GM12878 (cell line): Measurements from ENCODE around the gene CCDC83. TPM values are rescaled to one million over a fixed set of nuclear protein-coding genes. Genes with fewer than 3 reads are reported as not detected.

Source experiments
- ATAC-seq: fragments of 200-7000 bp; cut with Tn5 transposase; 3 replicates; pipeline ENCODE4 v1.9.1; 2020; ENCODE audit warnings: mild to moderate bottlenecking, moderate library complexity
- BruUV-seq: library from RNA; stranded (reverse); fragments of 400-500 nt; replicated peaks from 2 replicates; lab custom pipeline; 2021; lab: Mats Ljungman, UMichigan
- CTCF ChIA-PET: fragments of 300-600 bp; sonication (Branson Sonifier 250); formaldehyde crosslinking; extraction: SDS; loops from one replicate; lab custom pipeline; 2021; ENCODE audit warnings: inconsistent platforms; lab: Yijun Ruan, JAX
- POLR2A ChIA-PET: fragments of 350-600 bp; formaldehyde crosslinking; extraction: SDS; loops from one replicate; lab custom pipeline; 2021; ENCODE audit warnings: inconsistent platforms; lab: Charles Lee
- RAD21 ChIA-PET: fragments of 300-600 bp; sonication (Branson Sonifier 250); formaldehyde crosslinking; loops from one replicate; lab custom pipeline; 2023; ENCODE audit warnings: antibody characterized with exemption; ENCODE audit not compliant: unreplicated experiment; lab: Charles Lee
- SMC1A ChIA-PET: fragments of 300-600 bp; sonication (Branson Sonifier 250); formaldehyde crosslinking; loops from one replicate; lab custom pipeline; 2023; ENCODE audit not compliant: unreplicated experiment, uncharacterized antibody; lab: Charles Lee
- DNase-seq: peaks from one replicate; pipeline ENCODE4 v3.0.0-alpha.2; 2011; ENCODE audit warnings: low read depth, low spot score
- FAIRE-seq: peaks from 3 replicates; lab custom pipeline; 2011; peaks lifted over from hg19 to GRCh38; lab: Jason Lieb, UNC
- H2AFZ ChIP-seq: 2 replicates; pipeline ENCODE4 v1.6.0; 2011; ENCODE audit warnings: low read depth, low read length, control low read depth; ENCODE audit not compliant: control insufficient read depth
- H3K27ac ChIP-seq: 2 replicates; pipeline ENCODE4 v1.5.1; 2011; ENCODE audit warnings: control low read depth; ENCODE audit not compliant: control insufficient read depth, insufficient read depth
- H3K27me3 ChIP-seq, 2 experiments: replicated peaks in 1 of 2; 2 replicates each; pipeline versions ENCODE4 v1.6.0 to v1.6.1; 2011; ENCODE audit warnings: low read length in 1 of 2; ENCODE audit not compliant: control insufficient read depth in 2 of 2, insufficient read depth in 2 of 2
- H3K36me3 ChIP-seq, 2 experiments: 2 replicates each; pipeline ENCODE4 v1.5.1; 2011; ENCODE audit warnings: low read length in 1 of 2; ENCODE audit not compliant: control insufficient read depth in 2 of 2, insufficient read depth in 2 of 2
- H3K4me1 ChIP-seq: 2 replicates; pipeline ENCODE4 v1.6.1; 2011; ENCODE audit warnings: mild to moderate bottlenecking, low read length, moderate library complexity, mixed read lengths; ENCODE audit not compliant: control insufficient read depth, insufficient read depth
- H3K4me2 ChIP-seq: 2 replicates; pipeline ENCODE4 v1.6.0; 2011; ENCODE audit warnings: control low read depth; ENCODE audit not compliant: control insufficient read depth, insufficient read depth
- H3K4me3 ChIP-seq: fragments of 200-600 bp; sonication (generic); 2 replicates; pipeline ENCODE4 v1.5.1; 2016
- H3K79me2 ChIP-seq: 2 replicates; pipeline ENCODE4 v1.6.0; 2011; ENCODE audit warnings: low read length; ENCODE audit not compliant: control insufficient read depth, insufficient read depth
- H3K9ac ChIP-seq: 2 replicates; pipeline ENCODE4 v1.8.0; 2011; ENCODE audit warnings: low read length, control low read depth, mixed read lengths; ENCODE audit not compliant: control insufficient read depth, insufficient read depth
- H3K9me3 ChIP-seq: replicated peaks from 3 replicates; pipeline ENCODE4 v1.5.1; 2011; ENCODE audit warnings: mild to moderate bottlenecking, low read length; ENCODE audit not compliant: control insufficient read depth, insufficient read depth
- H4K20me1 ChIP-seq: 2 replicates; pipeline ENCODE4 v1.6.0; 2011; ENCODE audit not compliant: control insufficient read depth, insufficient read depth
- E4F1 ChIP-seq: fragments of 450-650 bp; IDR thresholded peaks from 2 replicates; pipeline ENCODE4 v1.6.1; 2018; ENCODE audit warnings: borderline replicate concordance, mild to moderate bottlenecking; ENCODE audit not compliant: partially characterized antibody
- EED ChIP-seq: sonication (generic); IDR thresholded peaks from 2 replicates; pipeline ENCODE4 v1.6.1; 2016; ENCODE audit warnings: antibody characterized with exemption, low read depth
- EGR1 ChIP-seq, 2 experiments: IDR thresholded peaks; 1 replicate in 1 of 2; 2 replicates in 1 of 2; pipeline ENCODE4 v1.6.1; 2011 to 2012; ENCODE audit warnings: low read depth in 2 of 2, low read length in 2 of 2, borderline replicate concordance in 1 of 2, mild to moderate bottlenecking in 1 of 2, moderate library complexity in 1 of 2
- NR2C1 ChIP-seq: fragments of 450-650 bp; IDR thresholded peaks from 2 replicates; pipeline ENCODE4 v1.6.1; 2017; ENCODE audit warnings: antibody characterized with exemption, mild to moderate bottlenecking, moderate library complexity
- SMARCA5 ChIP-seq: fragments of 450-650 bp; IDR thresholded peaks from 2 replicates; pipeline ENCODE4 v1.6.1; 2017; ENCODE audit warnings: mild to moderate bottlenecking
- SP1 ChIP-seq: IDR thresholded peaks from one replicate; pipeline ENCODE4 v1.6.1; 2011; ENCODE audit warnings: low read depth, low read length
- STAT3 ChIP-seq: IDR thresholded peaks from 2 replicates; pipeline ENCODE4 v1.6.1; 2011; ENCODE audit warnings: low read depth, low read length, improper control_type of control experiment
- TBL1XR1 ChIP-seq: IDR thresholded peaks from 2 replicates; pipeline ENCODE4 v1.6.1; 2012; ENCODE audit warnings: low read depth, low read length, improper control_type of control experiment
- ZNF687 ChIP-seq: fragments of 450-650 bp; IDR thresholded peaks from 2 replicates; pipeline ENCODE4 v1.6.1; 2017; ENCODE audit warnings: mild to moderate bottlenecking, moderate library complexity
- WGBS: methylation state at CpG from one replicate; pipeline ENCODE4 v1.1.6; 2016; ENCODE audit warnings: low lambda C conversion rate; ENCODE audit not compliant: insufficient replicate concordance, insufficient coverage; ENCODE audit errors: missing lambda C conversion rate; 5-methylcytosine and 5-hydroxymethylcytosine counted together
- in situ Hi-C: fragments of 300-500 bp; cut with MboI; formaldehyde crosslinking; loops from 9 replicates; pipeline ENCODE4 v1.14.3; 2018; ENCODE audit warnings: mixed read lengths
- intact Hi-C: fragments of 100-400 bp; cut with micrococcal nuclease; formaldehyde crosslinking; loops from one replicate; pipeline ENCODE4 v1.14.2; 2022; ENCODE audit not compliant: unreplicated experiment
- polyA plus RNA-seq, 11 experiments: library from polyadenylated mRNA; depleted of rRNA in 4 of 11; unstranded in 6 of 11; stranded (reverse) in 5 of 11; fragments of >200 nt; fragmentation: Nextera tagmentation in 4 of 11; fragmentation: Illumina TruSeq in 1 of 11; extraction: Ambion mirVana in 4 of 11; extraction: Trizol in 1 of 11; gene quantifications; 1 replicate in 1 of 11; 2 replicates in 10 of 11; pipeline versions ENCODE4 v1.2.1 to v1.2.3, GENCODE V29; 2011 to 2016; ENCODE audit warnings: inconsistent platforms in 2 of 11, missing spikeins in 2 of 11, low read depth in 1 of 11
- total RNA-seq, 4 experiments: library from RNA; depleted of rRNA in 3 of 4; stranded (reverse); fragments of >200 nt in 3 of 4; fragmentation: Illumina TruSeq in 1 of 4; extraction: Trizol in 1 of 4; gene quantifications; 2 replicates each; pipeline versions ENCODE4 v1.2.1 to v1.2.3, GENCODE V29; 2013 to 2021
- TF ChIP-seq, protein P1 (sequence below): fragments of 450-650 bp; IDR thresholded peaks from 2 replicates; pipeline ENCODE4 v1.6.1; 2016; ENCODE audit warnings: mild to moderate bottlenecking, moderate library complexity, borderline replicate concordance

CCDC83 gene
- total and polyA plus RNA-seq, 10 of the 15 experiments (the other 5 are each of a cell fraction or from before 2014, with no cell fraction given), result not detected

DNA sequence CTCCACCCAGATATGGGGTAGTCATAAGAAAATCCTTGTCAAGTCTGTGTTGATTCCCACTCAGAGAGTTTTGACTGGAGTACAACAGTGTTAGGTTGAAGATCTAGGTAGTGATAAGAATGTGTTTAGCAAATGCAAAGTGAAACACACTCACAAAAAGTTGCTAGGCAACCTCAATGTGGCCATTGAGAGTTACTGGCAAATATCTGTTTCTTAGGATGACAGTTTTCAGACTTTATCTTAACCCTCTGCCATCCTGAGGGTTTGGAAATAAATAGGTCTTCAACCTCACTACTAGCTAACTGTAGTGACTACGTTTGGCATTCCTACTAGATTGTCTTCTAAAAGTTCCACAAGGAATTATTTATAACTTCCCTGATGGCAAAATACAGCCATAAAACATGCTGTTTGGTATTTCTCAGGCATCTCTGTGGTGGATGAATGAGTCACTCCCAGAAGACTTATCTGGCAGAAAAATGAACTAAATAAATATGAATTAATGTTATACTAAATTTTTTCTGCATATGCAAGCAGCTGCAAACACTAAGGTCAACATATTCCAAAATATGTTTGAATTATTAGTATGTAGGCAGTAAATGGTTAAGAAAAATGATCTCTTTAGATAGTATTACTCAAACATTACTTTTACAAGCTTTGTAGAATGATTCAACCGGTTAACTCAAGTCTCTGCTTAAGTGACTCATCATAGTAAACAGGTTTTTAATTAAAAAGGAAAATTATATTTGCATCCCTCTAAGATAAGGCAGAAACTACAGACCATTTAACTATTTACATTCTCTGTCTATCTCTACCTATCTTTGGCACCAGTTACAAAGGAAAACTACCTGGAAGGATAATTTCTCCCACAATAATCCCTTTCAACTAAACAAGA, 27.2 kb upstream of the CCDC83 start (continued):
- TF ChIP-seq E4F1, result no peak
- no peak for TF ChIP-seq SMARCA5
- TF ChIP-seq ZNF687, result no peak

GRCh38 chr11:85828640-85828978, 26.6 kb upstream of the CCDC83 start:
- H3K9ac ChIP-seq, result no peak overlapping the region
- BruUV-seq, result no TSS peak
- ChIA-PET POLR2A (interaction anchor here (0.6 kb wide), 1 partner anchor 52 kb away, joined by 3 read pairs; no protein-coding TSS in a partner anchor), RAD21 (no interaction called here), SMC1A (no interaction called here)
- no peak overlapping the region for H3K4me3 ChIP-seq
- H3K4me2 ChIP-seq, result no peak overlapping the region
- ATAC-seq, result no peak
- H3K79me2 ChIP-seq, result no peaks in the 10 kb centered on the region
- in situ Hi-C loops, result loop anchor here (10.0 kb wide), 1 partner anchor 234 kb away; no protein-coding TSS in a partner anchor
- no peaks in the 10 kb centered on the region for H3K9me3 ChIP-seq
- no peak overlapping the region for H3K27ac ChIP-seq
- no peaks in the 10 kb centered on the region for H3K36me3 ChIP-seq
- no peak for DNase-seq
- TF ChIP-seq SP1, result no peak
- TF ChIP-seq, protein P1, sequence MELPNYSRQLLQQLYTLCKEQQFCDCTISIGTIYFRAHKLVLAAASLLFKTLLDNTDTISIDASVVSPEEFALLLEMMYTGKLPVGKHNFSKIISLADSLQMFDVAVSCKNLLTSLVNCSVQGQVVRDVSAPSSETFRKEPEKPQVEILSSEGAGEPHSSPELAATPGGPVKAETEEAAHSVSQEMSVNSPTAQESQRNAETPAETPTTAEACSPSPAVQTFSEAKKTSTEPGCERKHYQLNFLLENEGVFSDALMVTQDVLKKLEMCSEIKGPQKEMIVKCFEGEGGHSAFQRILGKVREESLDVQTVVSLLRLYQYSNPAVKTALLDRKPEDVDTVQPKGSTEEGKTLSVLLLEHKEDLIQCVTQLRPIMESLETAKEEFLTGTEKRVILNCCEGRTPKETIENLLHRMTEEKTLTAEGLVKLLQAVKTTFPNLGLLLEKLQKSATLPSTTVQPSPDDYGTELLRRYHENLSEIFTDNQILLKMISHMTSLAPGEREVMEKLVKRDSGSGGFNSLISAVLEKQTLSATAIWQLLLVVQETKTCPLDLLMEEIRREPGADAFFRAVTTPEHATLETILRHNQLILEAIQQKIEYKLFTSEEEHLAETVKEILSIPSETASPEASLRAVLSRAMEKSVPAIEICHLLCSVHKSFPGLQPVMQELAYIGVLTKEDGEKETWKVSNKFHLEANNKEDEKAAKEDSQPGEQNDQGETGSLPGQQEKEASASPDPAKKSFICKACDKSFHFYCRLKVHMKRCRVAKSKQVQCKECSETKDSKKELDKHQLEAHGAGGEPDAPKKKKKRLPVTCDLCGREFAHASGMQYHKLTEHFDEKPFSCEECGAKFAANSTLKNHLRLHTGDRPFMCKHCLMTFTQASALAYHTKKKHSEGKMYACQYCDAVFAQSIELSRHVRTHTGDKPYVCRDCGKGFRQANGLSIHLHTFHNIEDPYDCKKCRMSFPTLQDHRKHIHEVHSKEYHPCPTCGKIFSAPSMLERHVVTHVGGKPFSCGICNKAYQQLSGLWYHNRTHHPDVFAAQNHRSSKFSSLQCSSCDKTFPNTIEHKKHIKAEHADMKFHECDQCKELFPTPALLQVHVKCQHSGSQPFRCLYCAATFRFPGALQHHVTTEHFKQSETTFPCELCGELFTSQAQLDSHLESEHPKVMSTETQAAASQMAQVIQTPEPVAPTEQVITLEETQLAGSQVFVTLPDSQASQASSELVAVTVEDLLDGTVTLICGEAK, result no peak
- no peak for TF ChIP-seq NR2C1
- TF ChIP-seq EGR1 (IDR thresholded peaks at IDR 0.05; ENCODE audit: borderline replicate concordance in 1 of 2, low read depth in 2 of 2, low read length in 2 of 2), result no peak
- TF ChIP-seq TBL1XR1, result no peak
- no peak for TF ChIP-seq EED
- no peak for TF ChIP-seq STAT3
- TF ChIP-seq, all 136 proteins: peak for 0
- Histone ChIP-seq H3K4me1 (no peaks in the 10 kb centered on the region), H4K20me1 (no peaks in the 10 kb centered on the region), H3K27me3 (no peaks in the 10 kb centered on the region), H2AFZ (no peak overlapping the region)
- FAIRE-seq, result no peak
- intact Hi-C loops, result loop anchor here (5.0 kb wide), 2 partner anchors 136 to 231 kb away; no protein-coding TSS in a partner anchor
- CTCF ChIA-PET, result interaction anchor here (0.6 to 1.0 kb wide), 2 partner anchors 61 to 587 kb away, joined by 3 to 4 read pairs; no protein-coding TSS in a partner anchor
- WGBS, result 9% methylated on average over 1 of the region's 1 CpG
